Hepatocyte (in vitro differentiated cells): ENCODE measurements around the gene PPP5C. TPM values are rescaled to one million over a fixed set of nuclear protein-coding genes. Genes with fewer than 3 reads are reported as not detected.

Experiments
- DNase-seq: peaks from one replicate; pipeline ENCODE4 v3.0.0-alpha.2; 2016; ENCODE audit warnings: low spot score
- H2AFZ ChIP-seq: fragments of 200-600 bp; sonication (generic); 2 replicates; pipeline ENCODE4 v1.6.0; 2016; ENCODE audit warnings: antibody characterized with exemption, mild to moderate bottlenecking
- H3K27ac ChIP-seq: fragments of 200-600 bp; sonication (generic); 2 replicates; pipeline ENCODE4 v1.5.1; 2016; ENCODE audit warnings: mild to moderate bottlenecking
- H3K27me3 ChIP-seq: fragments of 200-600 bp; sonication (generic); 2 replicates; pipeline ENCODE4 v1.6.1; 2016
- H3K36me3 ChIP-seq: fragments of 200-600 bp; sonication (generic); replicated peaks from 2 replicates; pipeline ENCODE4 v1.5.1; 2016; ENCODE audit warnings: low read depth; ENCODE audit not compliant: insufficient read depth
- H3K4me1 ChIP-seq: fragments of 200-600 bp; sonication (generic); 2 replicates; pipeline ENCODE4 v1.5.1; 2016; ENCODE audit warnings: mild to moderate bottlenecking, moderate library complexity; ENCODE audit not compliant: insufficient read depth
- H3K4me2 ChIP-seq: fragments of 200-600 bp; sonication (generic); 2 replicates; pipeline ENCODE4 v1.6.0; 2016
- H3K4me3 ChIP-seq: fragments of 200-600 bp; sonication (generic); 2 replicates; pipeline ENCODE4 v1.5.1; 2016; ENCODE audit warnings: mild to moderate bottlenecking
- H3K79me2 ChIP-seq: fragments of 200-600 bp; sonication (generic); 2 replicates; pipeline ENCODE4 v1.6.0; 2017; ENCODE audit warnings: mild to moderate bottlenecking
- H3K9me2 ChIP-seq: fragments of 200-600 bp; sonication (generic); replicated peaks from 2 replicates; pipeline ENCODE4 v1.6.0; 2017; ENCODE audit warnings: mild to moderate bottlenecking; ENCODE audit not compliant: insufficient read depth
- H3K9me3 ChIP-seq: fragments of 200-600 bp; sonication (generic); 2 replicates; pipeline ENCODE4 v1.5.1; 2016; ENCODE audit warnings: low read depth, mild to moderate bottlenecking
- H4K20me1 ChIP-seq: fragments of 200-600 bp; sonication (generic); 2 replicates; pipeline ENCODE4 v1.6.0; 2016; ENCODE audit warnings: mild to moderate bottlenecking; ENCODE audit not compliant: insufficient read depth, poor library complexity, severe bottlenecking
- EZH2 ChIP-seq: fragments of 200-600 bp; sonication (generic); IDR thresholded peaks from 2 replicates; pipeline ENCODE4 v1.6.1; 2016; ENCODE audit warnings: antibody characterized with exemption, mild to moderate bottlenecking, borderline replicate concordance
- EZH2phosphoT487 ChIP-seq: fragments of 200-600 bp; sonication (generic); IDR thresholded peaks from one replicate; pipeline ENCODE4 v1.6.1; 2018; ENCODE audit warnings: antibody characterized with exemption, mild to moderate bottlenecking, low read depth, moderate library complexity; ENCODE audit not compliant: unreplicated experiment, severe bottlenecking
- WGBS: methylation state at CpG from one replicate; pipeline ENCODE4 v1.1.6; 2016; ENCODE audit warnings: low lambda C conversion rate; ENCODE audit errors: missing lambda C conversion rate; 5-methylcytosine and 5-hydroxymethylcytosine counted together
- polyA plus RNA-seq: library from polyadenylated mRNA; unstranded; fragments of >200 nt; fragmentation: Nextera tagmentation; extraction: Ambion mirVana; gene quantifications from 2 replicates; pipeline ENCODE4 v1.2.1, GENCODE V29; 2016
- total RNA-seq: library from RNA; depleted of rRNA; stranded (reverse); fragments of >200 nt; gene quantifications from 2 replicates; pipeline ENCODE4 v1.2.3, GENCODE V29; 2014
- TF ChIP-seq, protein P1 (sequence below): fragments of 200-600 bp; sonication (generic); IDR thresholded peaks from 2 replicates; pipeline ENCODE4 v1.5.1; 2016; ENCODE audit warnings: antibody characterized with exemption, mild to moderate bottlenecking; ENCODE audit not compliant: poor library complexity

The PPP5C gene
- total and polyA plus RNA-seq, 2 experiments from 2014 or later = 51.2 to 68.8 TPM

DNA sequence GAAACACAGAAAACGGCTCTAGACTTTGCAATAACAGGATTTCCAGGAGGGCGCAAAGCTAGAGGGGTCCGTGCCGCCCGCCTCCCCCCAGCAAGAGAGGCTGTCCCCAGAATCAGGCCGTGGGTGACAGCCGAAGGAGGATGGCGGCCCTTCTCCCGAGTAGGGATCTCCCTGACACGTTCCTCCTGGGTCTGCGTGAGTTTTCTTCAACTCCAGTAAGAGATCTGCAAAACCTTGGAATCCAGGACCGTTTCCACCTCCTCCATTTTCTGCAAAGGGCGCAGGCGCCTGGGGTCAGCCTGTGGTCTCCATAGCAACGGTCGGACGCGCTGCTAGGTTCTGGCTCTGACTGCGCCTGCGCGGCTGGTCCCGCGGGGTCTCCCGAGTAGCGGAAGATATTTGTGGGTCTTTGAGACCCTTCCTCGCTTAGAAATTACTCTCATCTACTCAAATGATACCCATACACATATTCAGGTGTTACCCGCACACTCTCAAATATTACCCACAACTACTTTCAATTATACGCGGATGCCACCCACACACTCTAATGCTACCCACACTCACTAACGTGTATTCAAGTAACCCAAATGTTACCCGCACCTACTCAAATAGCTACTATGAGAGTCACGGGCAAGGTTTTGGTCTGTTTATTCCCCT lies 79.7 kb downstream of the PPP5C start:
- H3K9me2 ChIP-seq = no peaks in the 10 kb centered on the region
- WGBS = 8% methylated on average over 32 of the region's 32 CpGs

DNA sequence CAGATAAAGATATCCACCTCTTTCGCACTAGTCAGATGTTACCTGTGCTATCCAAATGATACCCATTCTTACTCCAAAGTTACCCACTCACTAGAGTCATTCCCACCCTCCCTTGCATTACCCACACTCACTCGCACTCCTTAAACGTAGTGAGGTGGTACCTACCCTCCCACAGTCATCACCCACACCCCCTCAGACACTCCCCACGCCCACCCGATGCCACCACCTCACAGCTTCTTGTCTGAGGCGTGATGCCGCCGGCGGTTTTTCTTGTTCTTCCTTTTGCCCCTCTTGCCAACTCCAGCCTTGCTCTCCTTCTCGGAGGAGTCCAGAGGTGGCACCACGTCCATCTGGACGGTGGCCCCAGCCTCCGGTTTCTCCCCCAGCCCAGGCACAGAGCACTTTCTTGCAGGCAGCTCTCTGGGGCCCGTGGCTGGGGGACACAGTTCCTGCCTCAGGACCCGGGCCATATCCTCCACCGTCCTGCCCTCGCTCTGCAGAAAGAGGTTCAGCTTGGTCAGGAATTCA lies 80.7 kb downstream of the PPP5C start:
- no peaks in the 10 kb centered on the region for H3K9me3 ChIP-seq
- peaks cover 22% of the 10 kb centered on the region for H3K27me3 ChIP-seq
- H3K4me2 ChIP-seq = no peak overlapping the region
- no peaks in the 10 kb centered on the region for H3K9me2 ChIP-seq
- H4K20me1 ChIP-seq = no peaks in the 10 kb centered on the region
- DNase-seq = no peak
- H3K4me3 ChIP-seq = no peak overlapping the region
- no peak overlapping the region for H2AFZ ChIP-seq
- WGBS = 83% methylated on average over 12 of the region's 17 CpGs
- H3K27ac ChIP-seq = no peak overlapping the region
- TF ChIP-seq EZH2phosphoT487 (no peak), EZH2 (no peak)
- TF ChIP-seq, protein P1, sequence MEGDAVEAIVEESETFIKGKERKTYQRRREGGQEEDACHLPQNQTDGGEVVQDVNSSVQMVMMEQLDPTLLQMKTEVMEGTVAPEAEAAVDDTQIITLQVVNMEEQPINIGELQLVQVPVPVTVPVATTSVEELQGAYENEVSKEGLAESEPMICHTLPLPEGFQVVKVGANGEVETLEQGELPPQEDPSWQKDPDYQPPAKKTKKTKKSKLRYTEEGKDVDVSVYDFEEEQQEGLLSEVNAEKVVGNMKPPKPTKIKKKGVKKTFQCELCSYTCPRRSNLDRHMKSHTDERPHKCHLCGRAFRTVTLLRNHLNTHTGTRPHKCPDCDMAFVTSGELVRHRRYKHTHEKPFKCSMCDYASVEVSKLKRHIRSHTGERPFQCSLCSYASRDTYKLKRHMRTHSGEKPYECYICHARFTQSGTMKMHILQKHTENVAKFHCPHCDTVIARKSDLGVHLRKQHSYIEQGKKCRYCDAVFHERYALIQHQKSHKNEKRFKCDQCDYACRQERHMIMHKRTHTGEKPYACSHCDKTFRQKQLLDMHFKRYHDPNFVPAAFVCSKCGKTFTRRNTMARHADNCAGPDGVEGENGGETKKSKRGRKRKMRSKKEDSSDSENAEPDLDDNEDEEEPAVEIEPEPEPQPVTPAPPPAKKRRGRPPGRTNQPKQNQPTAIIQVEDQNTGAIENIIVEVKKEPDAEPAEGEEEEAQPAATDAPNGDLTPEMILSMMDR = no peak
- H3K36me3 ChIP-seq = no peaks in the 10 kb centered on the region
- peaks cover 4% of the 10 kb centered on the region for H3K4me1 ChIP-seq
- H3K79me2 ChIP-seq = no peaks in the 10 kb centered on the region

More for the DNA sequence above, 79.7 kb downstream of the PPP5C start:
- H3K4me2 ChIP-seq = peak overlapping the region; percentile 83
- H3K36me3 ChIP-seq = no peaks in the 10 kb centered on the region
- H3K79me2 ChIP-seq = no peaks in the 10 kb centered on the region
- TF ChIP-seq, protein P1 = no peak
- TF ChIP-seq EZH2 = no peak
- no peak for TF ChIP-seq EZH2phosphoT487
- no peaks in the 10 kb centered on the region for H4K20me1 ChIP-seq
- H3K4me1 ChIP-seq = peaks cover 4% of the 10 kb centered on the region
- H3K4me3 ChIP-seq = peak overlapping the region; percentile 16
- peak overlapping the region; percentile 47 for H3K27ac ChIP-seq
- H3K27me3 ChIP-seq = peaks cover 22% of the 10 kb centered on the region
- peak; percentile 94 for DNase-seq
- H3K9me3 ChIP-seq = no peaks in the 10 kb centered on the region
- H2AFZ ChIP-seq = peak overlapping the region; percentile 56

DNA sequence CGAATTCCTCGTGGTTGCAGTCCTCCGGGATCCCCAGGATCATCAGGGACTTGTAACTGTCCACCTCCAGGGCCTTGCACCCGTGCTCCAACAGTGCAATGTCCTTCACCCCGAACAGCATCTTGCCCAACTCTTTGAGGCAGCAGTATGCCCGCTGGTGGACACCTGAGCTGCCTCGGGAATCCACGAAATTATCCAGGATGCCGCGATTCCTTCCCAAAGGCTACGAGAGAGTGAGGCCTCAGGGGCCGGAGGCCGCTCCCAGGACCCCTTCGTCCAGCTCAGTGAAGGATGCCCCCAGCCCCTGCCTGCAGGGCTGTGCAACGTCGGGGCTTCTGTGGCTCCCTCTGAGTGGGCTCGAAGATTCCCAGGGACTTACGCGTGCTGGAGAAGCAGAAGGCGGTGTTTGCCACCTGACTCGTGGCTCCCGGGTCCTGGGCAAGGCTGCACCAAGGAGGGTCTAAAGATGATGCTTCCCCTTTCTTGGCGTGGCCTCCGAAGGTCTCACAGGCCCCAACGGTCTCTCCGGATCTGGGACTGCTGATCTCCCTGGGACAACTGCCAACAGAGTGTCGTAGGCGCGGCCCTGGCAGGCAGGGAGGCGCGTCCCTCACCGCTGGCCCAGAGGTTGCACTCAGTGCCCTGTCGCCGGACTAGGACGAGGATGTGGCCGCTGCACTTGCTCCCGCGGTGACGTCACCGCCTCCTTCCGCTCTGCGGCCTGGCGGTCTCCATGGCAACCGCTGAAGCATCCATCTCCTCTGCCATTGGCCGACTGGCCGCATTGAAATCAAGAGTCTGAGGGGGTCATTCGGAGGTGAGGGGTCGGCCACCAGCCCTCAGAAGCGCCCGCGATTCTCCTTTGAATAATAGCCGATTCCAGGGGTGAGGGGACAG lies 81.6 kb downstream of the PPP5C start, which contains the start of gene PNMA8C:
Gene PNMA8C, minus strand, starts transcription at position 698 of the 897 bp plus-strand sequence. Its CDS starts 577 bp downstream, at position 121.
- Histone ChIP-seq H3K36me3 (no peaks in the 10 kb centered on the region), H3K4me3 (no peak within 1 kb of the TSS), H3K27me3 (peaks cover 22% of the 10 kb centered on the region), H3K9me3 (no peaks in the 10 kb centered on the region), H4K20me1 (no peaks in the 10 kb centered on the region), H3K4me1 (peaks cover 4% of the 10 kb centered on the region), H3K27ac (no peak within 1 kb of the TSS), H3K4me2 (peak within 1 kb of the TSS; percentile 59), H3K79me2 (no peaks in the 10 kb centered on the region), H2AFZ (no peak within 1 kb of the TSS), H3K9me2 (no peaks in the 10 kb centered on the region)
- TF ChIP-seq EZH2phosphoT487 (no peak), EZH2 (no peak)
- TF ChIP-seq, protein P1 = no peak
- WGBS = 41% methylated on average over 52 of the region's 52 CpGs
- peak; percentile 77 for DNase-seq
